ENCODE data around the gene DMBX1. TPM values are rescaled to one million over a fixed set of nuclear protein-coding genes. Genes with fewer than 3 reads are reported as not detected.

The DMBX1 gene
- total and polyA plus RNA-seq, 4 donors, result not detected

GRCh38 chr1:46467183-46467504 is 22.5 kb upstream of the DMBX1 start:
- no peak for TF ChIP-seq FOXA2 (IDR thresholded peaks at IDR 0.05)
- no peak for TF ChIP-seq NR2F2 (IDR thresholded peaks at IDR 0.05)
- TF ChIP-seq FOXA1 (IDR thresholded peaks at IDR 0.05), result no peak
- TF ChIP-seq ZBTB33 (IDR thresholded peaks at IDR 0.05), result no peak
- no peak for TF ChIP-seq TAF1 (conservative IDR thresholded peaks at IDR 0.05)
- no peak for TF ChIP-seq RAD21 (IDR thresholded peaks at IDR 0.05)
- no peak for TF ChIP-seq EGR1 (IDR thresholded peaks at IDR 0.05; ENCODE audit: low read depth in 2 of 2)
- TF ChIP-seq RXRA (IDR thresholded peaks at IDR 0.05), result no peak
- no peak for TF ChIP-seq HNF4G (IDR thresholded peaks at IDR 0.05)
- no peak for TF ChIP-seq GABPA (IDR thresholded peaks at IDR 0.05 in 1 of 2, conservative IDR thresholded peaks at IDR 0.05 in 1 of 2)
- no peak for TF ChIP-seq HNF4A (conservative IDR thresholded peaks at IDR 0.05)
- TF ChIP-seq YY1 (IDR thresholded peaks at IDR 0.05), result no peak
- TF ChIP-seq ATF3 (IDR thresholded peaks at IDR 0.05), result no peak
- no peak for TF ChIP-seq MAX (IDR thresholded peaks at IDR 0.05)
- no peak for TF ChIP-seq SP1 (IDR thresholded peaks at IDR 0.05)
- no peak for TF ChIP-seq REST (IDR thresholded peaks at IDR 0.05)
- no peak for TF ChIP-seq CTCF (IDR thresholded peaks at IDR 0.05; ENCODE audit: low read depth, low read length, missing input control)
- no peak for TF ChIP-seq JUND (IDR thresholded peaks at IDR 0.05)
- H3K27ac ChIP-seq (ENCODE audit: low read depth in 1 of 2, low read length in 2 of 2), result no peak overlapping the region
- peaks cover 0 to 10% (median 4%) of the 10 kb centered on the region in 4 donors for H3K27me3 ChIP-seq (ENCODE audit: control insufficient read depth in 4 of 4, insufficient read depth in 4 of 4, low read length in 3 of 4)
- H3K9ac ChIP-seq (ENCODE audit: low read depth in 1 of 2, low read length in 2 of 2), result no peak overlapping the region
- H3K36me3 ChIP-seq (ENCODE audit: control insufficient read depth in 4 of 4, insufficient read depth in 3 of 4, low read depth in 1 of 4, low read length in 3 of 4), result no peaks in the 10 kb centered on the region
- H3K9me3 ChIP-seq (ENCODE audit: control insufficient read depth in 4 of 4, low read length in 3 of 4), result no peaks in the 10 kb centered on the region
- H3K4me1 ChIP-seq (ENCODE audit: control insufficient read depth in 4 of 4, insufficient read depth in 4 of 4, low read length in 3 of 4), result peaks cover 2 to 9% (median 6%) of the 10 kb centered on the region in 4 donors
- 56% methylated on average over 8 of the region's 8 CpGs for WGBS
- peak overlapping the region in 2 of 3 donors; percentile 37 to 59 for H3K4me3 ChIP-seq (ENCODE audit: low read depth in 1 of 3, low read length in 3 of 3)
- no peak for DNase-seq (ENCODE audit: low spot score)
